ENCODE results near the gene WASF2.

DNA sequence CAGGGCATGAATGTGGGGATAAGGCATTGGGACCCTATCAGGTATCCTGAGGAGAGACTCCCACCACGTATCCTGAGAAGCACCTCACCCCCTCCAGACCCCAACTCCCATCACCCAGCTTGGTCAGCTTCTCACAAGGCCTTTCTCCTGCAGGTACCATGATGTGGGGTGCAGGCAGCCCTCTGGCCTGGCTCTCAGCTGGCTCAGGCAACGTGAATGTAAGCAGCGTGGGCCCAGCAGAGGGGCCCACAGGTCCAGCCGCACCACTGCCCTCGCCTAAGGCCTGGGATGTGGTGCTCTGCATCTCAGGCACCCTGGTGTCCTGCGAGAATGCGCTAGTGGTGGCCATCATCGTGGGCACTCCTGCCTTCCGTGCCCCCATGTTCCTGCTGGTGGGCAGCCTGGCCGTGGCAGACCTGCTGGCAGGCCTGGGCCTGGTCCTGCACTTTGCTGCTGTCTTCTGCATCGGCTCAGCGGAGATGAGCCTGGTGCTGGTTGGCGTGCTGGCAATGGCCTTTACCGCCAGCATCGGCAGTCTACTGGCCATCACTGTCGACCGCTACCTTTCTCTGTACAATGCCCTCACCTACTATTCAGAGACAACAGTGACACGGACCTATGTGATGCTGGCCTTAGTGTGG lies 96.2 kb downstream of the WASF2 start:
- TF ChIP-seq, protein P1, sequence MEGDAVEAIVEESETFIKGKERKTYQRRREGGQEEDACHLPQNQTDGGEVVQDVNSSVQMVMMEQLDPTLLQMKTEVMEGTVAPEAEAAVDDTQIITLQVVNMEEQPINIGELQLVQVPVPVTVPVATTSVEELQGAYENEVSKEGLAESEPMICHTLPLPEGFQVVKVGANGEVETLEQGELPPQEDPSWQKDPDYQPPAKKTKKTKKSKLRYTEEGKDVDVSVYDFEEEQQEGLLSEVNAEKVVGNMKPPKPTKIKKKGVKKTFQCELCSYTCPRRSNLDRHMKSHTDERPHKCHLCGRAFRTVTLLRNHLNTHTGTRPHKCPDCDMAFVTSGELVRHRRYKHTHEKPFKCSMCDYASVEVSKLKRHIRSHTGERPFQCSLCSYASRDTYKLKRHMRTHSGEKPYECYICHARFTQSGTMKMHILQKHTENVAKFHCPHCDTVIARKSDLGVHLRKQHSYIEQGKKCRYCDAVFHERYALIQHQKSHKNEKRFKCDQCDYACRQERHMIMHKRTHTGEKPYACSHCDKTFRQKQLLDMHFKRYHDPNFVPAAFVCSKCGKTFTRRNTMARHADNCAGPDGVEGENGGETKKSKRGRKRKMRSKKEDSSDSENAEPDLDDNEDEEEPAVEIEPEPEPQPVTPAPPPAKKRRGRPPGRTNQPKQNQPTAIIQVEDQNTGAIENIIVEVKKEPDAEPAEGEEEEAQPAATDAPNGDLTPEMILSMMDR (IDR thresholded peaks at IDR 0.05; ENCODE audit: insufficient read depth, low read length, poor library complexity, severe bottlenecking) = no peak
- no peak for TF ChIP-seq EZH2phosphoT487 (conservative IDR thresholded peaks at IDR 0.05; ENCODE audit: low read length)

All from SU-DHL-6 (cell line).